ENCODE measurements around the gene CDK6.

- TF ChIP-seq CTCF (conservative IDR thresholded peaks at IDR 0.05; ENCODE audit: low read depth, low read length) (no peak), EZH2 (IDR thresholded peaks at IDR 0.05; ENCODE audit: borderline replicate concordance, low read depth, low read length, poor library complexity, severe bottlenecking) (no peak)
These were observed 73.5 kb downstream of the CDK6 start for GRCh38 chr7:92762851-92763250.

Measured in A673 (cell line).